ENCODE data around the gene CAPN6. TPM values are rescaled to one million over a fixed set of nuclear protein-coding genes. Genes with fewer than 3 reads are reported as not detected.

The CAPN6 gene
- total and polyA plus RNA-seq, 2 donors (not counting 1 experiment from before 2014, with no cell fraction given): not detected

GRCh38 chrX:111282991-111283390, 12.7 kb upstream of the CAPN6 start:
- Histone ChIP-seq H3K4me3 (replicated peaks in 1 of 4; ENCODE audit: control extremely low read depth in 1 of 4, insufficient read depth in 1 of 4, low read depth in 3 of 4, low read length in 4 of 4) (no peak overlapping the region), H3K9ac (ENCODE audit: insufficient read depth, low read length) (no peak overlapping the region), H3K4me2 (ENCODE audit: extremely low read depth, insufficient read depth, low read length) (no peak overlapping the region), H3K27ac (ENCODE audit: insufficient read depth, low read length) (no peak overlapping the region), H2AFZ (ENCODE audit: low read length) (no peak overlapping the region), H3K36me3 (ENCODE audit: control insufficient read depth, insufficient read depth, low read length) (no peaks in the 10 kb centered on the region), H3K27me3 (ENCODE audit: control insufficient read depth, insufficient read depth, low read length) (no peaks in the 10 kb centered on the region), H3K9me3 (ENCODE audit: control insufficient read depth, insufficient read depth, low read depth, low read length) (no peaks in the 10 kb centered on the region), H3K4me1 (ENCODE audit: control insufficient read depth, extremely low read depth, insufficient read depth, low read length) (no peaks in the 10 kb centered on the region), H4K20me1 (ENCODE audit: control insufficient read depth, extremely low read depth, insufficient read depth, low read length) (no peaks in the 10 kb centered on the region), H3K79me2 (ENCODE audit: control insufficient read depth, insufficient read depth, low read length) (no peaks in the 10 kb centered on the region)
- TF ChIP-seq, protein P1, sequence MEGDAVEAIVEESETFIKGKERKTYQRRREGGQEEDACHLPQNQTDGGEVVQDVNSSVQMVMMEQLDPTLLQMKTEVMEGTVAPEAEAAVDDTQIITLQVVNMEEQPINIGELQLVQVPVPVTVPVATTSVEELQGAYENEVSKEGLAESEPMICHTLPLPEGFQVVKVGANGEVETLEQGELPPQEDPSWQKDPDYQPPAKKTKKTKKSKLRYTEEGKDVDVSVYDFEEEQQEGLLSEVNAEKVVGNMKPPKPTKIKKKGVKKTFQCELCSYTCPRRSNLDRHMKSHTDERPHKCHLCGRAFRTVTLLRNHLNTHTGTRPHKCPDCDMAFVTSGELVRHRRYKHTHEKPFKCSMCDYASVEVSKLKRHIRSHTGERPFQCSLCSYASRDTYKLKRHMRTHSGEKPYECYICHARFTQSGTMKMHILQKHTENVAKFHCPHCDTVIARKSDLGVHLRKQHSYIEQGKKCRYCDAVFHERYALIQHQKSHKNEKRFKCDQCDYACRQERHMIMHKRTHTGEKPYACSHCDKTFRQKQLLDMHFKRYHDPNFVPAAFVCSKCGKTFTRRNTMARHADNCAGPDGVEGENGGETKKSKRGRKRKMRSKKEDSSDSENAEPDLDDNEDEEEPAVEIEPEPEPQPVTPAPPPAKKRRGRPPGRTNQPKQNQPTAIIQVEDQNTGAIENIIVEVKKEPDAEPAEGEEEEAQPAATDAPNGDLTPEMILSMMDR (conservative IDR thresholded peaks at IDR 0.05 in 1 of 2, IDR thresholded peaks at IDR 0.05 in 1 of 2; ENCODE audit: low read depth in 1 of 2, low read length in 2 of 2): no peak
- no peak for TF ChIP-seq EZH2 (IDR thresholded peaks at IDR 0.05; ENCODE audit: low read length, missing control alignments)
- no peak for DNase-seq (ENCODE audit: low read depth in 2 of 2)

DNA sequence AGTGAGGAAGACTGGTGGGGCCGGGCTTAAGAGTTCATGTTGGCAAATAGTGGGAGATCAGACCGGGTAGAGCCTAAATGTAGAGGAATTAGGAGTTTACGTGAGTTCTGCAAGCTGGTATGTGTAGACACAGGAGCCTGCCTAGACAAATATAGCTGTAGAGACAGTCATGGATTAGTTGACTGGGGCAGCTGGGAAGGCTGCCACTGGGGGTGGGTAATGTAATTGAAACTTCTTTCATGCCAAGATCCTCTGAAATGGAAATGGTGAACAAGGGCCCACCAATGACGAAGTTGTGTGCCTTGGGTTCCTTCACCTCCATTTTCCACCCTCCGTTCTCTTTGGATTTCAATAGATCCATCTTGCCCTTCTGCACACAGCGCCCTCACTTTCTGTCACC, 11.9 kb upstream of the CAPN6 start:
- H4K20me1 ChIP-seq (ENCODE audit: control insufficient read depth, extremely low read depth, insufficient read depth, low read length): no peaks in the 10 kb centered on the region
- no peak overlapping the region for H3K4me2 ChIP-seq (ENCODE audit: extremely low read depth, insufficient read depth, low read length)
- no peak overlapping the region for H3K27ac ChIP-seq (ENCODE audit: insufficient read depth, low read length)
- H3K9ac ChIP-seq (ENCODE audit: insufficient read depth, low read length): no peak overlapping the region
- no peaks in the 10 kb centered on the region for H3K9me3 ChIP-seq (ENCODE audit: control insufficient read depth, insufficient read depth, low read depth, low read length)
- H3K36me3 ChIP-seq (ENCODE audit: control insufficient read depth, insufficient read depth, low read length): no peaks in the 10 kb centered on the region
- H3K27me3 ChIP-seq (ENCODE audit: control insufficient read depth, insufficient read depth, low read length): no peaks in the 10 kb centered on the region
- DNase-seq (ENCODE audit: low read depth in 2 of 2): no peak
- TF ChIP-seq EZH2 (IDR thresholded peaks at IDR 0.05; ENCODE audit: low read length, missing control alignments): no peak
- TF ChIP-seq, protein P1 (conservative IDR thresholded peaks at IDR 0.05 in 1 of 2, IDR thresholded peaks at IDR 0.05 in 1 of 2; ENCODE audit: low read depth in 1 of 2, low read length in 2 of 2): no peak
- no peak overlapping the region for H2AFZ ChIP-seq (ENCODE audit: low read length)
- no peaks in the 10 kb centered on the region for H3K4me1 ChIP-seq (ENCODE audit: control insufficient read depth, extremely low read depth, insufficient read depth, low read length)
- H3K4me3 ChIP-seq (replicated peaks in 1 of 4; ENCODE audit: control extremely low read depth in 1 of 4, insufficient read depth in 1 of 4, low read depth in 3 of 4, low read length in 4 of 4): no peak overlapping the region
- H3K79me2 ChIP-seq (ENCODE audit: control insufficient read depth, insufficient read depth, low read length): no peaks in the 10 kb centered on the region

DNA sequence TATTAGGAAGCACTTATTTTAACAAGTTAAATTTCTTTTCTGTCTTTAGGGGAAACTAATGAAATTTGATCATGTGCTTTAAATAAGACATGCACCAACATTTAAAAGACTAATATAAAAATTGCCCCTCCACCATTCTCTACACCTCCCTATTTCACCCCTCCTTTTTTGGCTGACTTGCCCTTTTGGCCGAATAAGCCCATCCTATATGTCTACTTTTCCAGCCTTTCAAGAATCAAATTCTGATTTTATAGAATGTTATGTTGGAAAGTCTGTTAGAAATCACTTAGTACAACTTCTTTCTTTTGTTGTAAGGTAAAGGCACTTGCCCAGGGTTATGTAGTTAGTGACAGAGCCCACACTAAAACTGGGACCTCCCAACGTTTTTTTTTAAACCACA, 1.8 kb downstream of the CAPN6 start:
- H3K36me3 ChIP-seq (ENCODE audit: control insufficient read depth, insufficient read depth, low read length): no peaks in the 10 kb centered on the region
- H3K9ac ChIP-seq (ENCODE audit: insufficient read depth, low read length): no peak overlapping the region
- no peak for DNase-seq (ENCODE audit: low read depth in 2 of 2)
- H3K27me3 ChIP-seq (ENCODE audit: control insufficient read depth, insufficient read depth, low read length): no peaks in the 10 kb centered on the region
- no peak overlapping the region for H3K4me2 ChIP-seq (ENCODE audit: extremely low read depth, insufficient read depth, low read length)
- no peaks in the 10 kb centered on the region for H3K9me3 ChIP-seq (ENCODE audit: control insufficient read depth, insufficient read depth, low read depth, low read length)
- TF ChIP-seq, protein P1 (conservative IDR thresholded peaks at IDR 0.05 in 1 of 2, IDR thresholded peaks at IDR 0.05 in 1 of 2; ENCODE audit: low read depth in 1 of 2, low read length in 2 of 2): no peak
- TF ChIP-seq EZH2 (IDR thresholded peaks at IDR 0.05; ENCODE audit: low read length, missing control alignments): no peak
- H2AFZ ChIP-seq (ENCODE audit: low read length): no peak overlapping the region
- H3K4me1 ChIP-seq (ENCODE audit: control insufficient read depth, extremely low read depth, insufficient read depth, low read length): no peaks in the 10 kb centered on the region
- H3K4me3 ChIP-seq (replicated peaks in 1 of 4; ENCODE audit: control extremely low read depth in 1 of 4, insufficient read depth in 1 of 4, low read depth in 3 of 4, low read length in 4 of 4): no peak overlapping the region
- no peaks in the 10 kb centered on the region for H3K79me2 ChIP-seq (ENCODE audit: control insufficient read depth, insufficient read depth, low read length)
- H3K27ac ChIP-seq (ENCODE audit: insufficient read depth, low read length): no peak overlapping the region
- H4K20me1 ChIP-seq (ENCODE audit: control insufficient read depth, extremely low read depth, insufficient read depth, low read length): no peaks in the 10 kb centered on the region
